ENCODE results near the gene METTL9.

Gene METTL9

DNA sequence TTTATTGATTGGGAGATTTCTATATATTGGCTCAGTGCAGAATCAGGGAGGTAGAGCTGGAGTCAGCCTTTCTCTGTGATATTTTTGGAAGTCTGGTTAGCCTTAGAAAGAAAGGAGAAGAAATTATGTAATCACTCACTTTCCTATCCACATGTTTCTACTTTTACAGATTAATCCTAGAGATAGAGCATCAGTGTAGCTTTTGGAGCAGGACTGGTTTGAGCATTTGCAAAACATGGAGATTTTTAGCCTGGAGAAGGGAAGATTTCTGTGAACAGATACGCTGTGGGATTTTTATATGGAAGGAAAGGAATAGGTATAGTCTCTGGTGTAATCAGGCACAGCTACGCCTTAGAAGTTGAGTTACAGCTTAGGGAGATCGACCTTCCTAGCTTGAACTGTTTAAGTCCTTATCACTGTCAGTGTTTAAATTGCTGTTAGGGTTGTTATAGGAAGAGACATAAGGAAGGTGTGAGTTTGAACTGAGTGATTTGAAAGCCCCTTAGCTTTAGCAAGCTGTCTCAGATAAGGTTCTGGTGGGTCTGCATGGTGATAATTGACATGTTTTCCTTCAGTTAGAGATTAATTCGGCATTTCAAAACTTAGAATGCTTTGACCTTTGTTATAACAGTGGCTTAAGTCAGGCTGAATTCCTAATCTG, 20.5 kb downstream of the METTL9 start (continued):
- TF ChIP-seq, protein P1, sequence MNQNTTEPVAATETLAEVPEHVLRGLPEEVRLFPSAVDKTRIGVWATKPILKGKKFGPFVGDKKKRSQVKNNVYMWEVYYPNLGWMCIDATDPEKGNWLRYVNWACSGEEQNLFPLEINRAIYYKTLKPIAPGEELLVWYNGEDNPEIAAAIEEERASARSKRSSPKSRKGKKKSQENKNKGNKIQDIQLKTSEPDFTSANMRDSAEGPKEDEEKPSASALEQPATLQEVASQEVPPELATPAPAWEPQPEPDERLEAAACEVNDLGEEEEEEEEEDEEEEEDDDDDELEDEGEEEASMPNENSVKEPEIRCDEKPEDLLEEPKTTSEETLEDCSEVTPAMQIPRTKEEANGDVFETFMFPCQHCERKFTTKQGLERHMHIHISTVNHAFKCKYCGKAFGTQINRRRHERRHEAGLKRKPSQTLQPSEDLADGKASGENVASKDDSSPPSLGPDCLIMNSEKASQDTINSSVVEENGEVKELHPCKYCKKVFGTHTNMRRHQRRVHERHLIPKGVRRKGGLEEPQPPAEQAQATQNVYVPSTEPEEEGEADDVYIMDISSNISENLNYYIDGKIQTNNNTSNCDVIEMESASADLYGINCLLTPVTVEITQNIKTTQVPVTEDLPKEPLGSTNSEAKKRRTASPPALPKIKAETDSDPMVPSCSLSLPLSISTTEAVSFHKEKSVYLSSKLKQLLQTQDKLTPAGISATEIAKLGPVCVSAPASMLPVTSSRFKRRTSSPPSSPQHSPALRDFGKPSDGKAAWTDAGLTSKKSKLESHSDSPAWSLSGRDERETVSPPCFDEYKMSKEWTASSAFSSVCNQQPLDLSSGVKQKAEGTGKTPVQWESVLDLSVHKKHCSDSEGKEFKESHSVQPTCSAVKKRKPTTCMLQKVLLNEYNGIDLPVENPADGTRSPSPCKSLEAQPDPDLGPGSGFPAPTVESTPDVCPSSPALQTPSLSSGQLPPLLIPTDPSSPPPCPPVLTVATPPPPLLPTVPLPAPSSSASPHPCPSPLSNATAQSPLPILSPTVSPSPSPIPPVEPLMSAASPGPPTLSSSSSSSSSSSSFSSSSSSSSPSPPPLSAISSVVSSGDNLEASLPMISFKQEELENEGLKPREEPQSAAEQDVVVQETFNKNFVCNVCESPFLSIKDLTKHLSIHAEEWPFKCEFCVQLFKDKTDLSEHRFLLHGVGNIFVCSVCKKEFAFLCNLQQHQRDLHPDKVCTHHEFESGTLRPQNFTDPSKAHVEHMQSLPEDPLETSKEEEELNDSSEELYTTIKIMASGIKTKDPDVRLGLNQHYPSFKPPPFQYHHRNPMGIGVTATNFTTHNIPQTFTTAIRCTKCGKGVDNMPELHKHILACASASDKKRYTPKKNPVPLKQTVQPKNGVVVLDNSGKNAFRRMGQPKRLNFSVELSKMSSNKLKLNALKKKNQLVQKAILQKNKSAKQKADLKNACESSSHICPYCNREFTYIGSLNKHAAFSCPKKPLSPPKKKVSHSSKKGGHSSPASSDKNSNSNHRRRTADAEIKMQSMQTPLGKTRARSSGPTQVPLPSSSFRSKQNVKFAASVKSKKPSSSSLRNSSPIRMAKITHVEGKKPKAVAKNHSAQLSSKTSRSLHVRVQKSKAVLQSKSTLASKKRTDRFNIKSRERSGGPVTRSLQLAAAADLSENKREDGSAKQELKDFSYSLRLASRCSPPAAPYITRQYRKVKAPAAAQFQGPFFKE (tag by site-specific recombination; IDR thresholded peaks at IDR 0.05; ENCODE audit: borderline replicate concordance): no peak
- TF ChIP-seq ZSCAN30 (tag by site-specific recombination; IDR thresholded peaks at IDR 0.05): no peak
- TF ChIP-seq ZNF558 (tag by site-specific recombination; IDR thresholded peaks at IDR 0.05): no peak
- no peak for TF ChIP-seq ZNF561 (tag by site-specific recombination; IDR thresholded peaks at IDR 0.05; ENCODE audit: borderline replicate concordance)
- TF ChIP-seq ZNF548 (tag by site-specific recombination; IDR thresholded peaks at IDR 0.05): no peak
- TF ChIP-seq ZNF266 (tag by site-specific recombination; IDR thresholded peaks at IDR 0.05; ENCODE audit: low read depth): no peak
- TF ChIP-seq ZNF248 (tag by site-specific recombination; IDR thresholded peaks at IDR 0.05): no peak

DNA sequence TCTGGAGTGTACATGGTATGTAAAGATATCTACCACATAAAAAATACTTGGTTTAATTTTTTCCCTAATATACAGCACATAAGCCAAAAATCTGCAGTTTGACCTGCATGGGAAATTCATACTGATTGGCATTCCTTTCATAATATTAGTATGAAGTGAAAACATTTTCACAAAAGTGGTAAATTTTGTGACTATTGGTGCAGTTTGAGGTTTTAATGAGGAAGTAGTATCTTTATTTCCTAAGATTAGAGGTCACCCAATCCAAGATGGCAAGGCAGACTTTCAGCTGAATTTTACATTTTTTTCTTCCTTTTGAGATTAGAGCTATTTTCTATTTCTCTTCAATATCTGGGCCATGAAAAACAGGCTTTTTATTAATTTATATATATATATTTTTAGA, 21.2 kb downstream of the METTL9 start:
- ChIA-PET CTCF (interaction anchor here (0.6 to 0.9 kb wide), 2 partner anchors 22 to 88 kb away, joined by 3 read pairs; no protein-coding TSS in a partner anchor), POLR2A (no interaction called here)
- H3K27ac ChIP-seq (ENCODE audit: extremely low read depth, low read depth, low read length): no peak overlapping the region
- H3K4me3 ChIP-seq (ENCODE audit: low read depth, low read length): no peak overlapping the region
- H3K4me1 ChIP-seq (ENCODE audit: control insufficient read depth, insufficient read depth, low read length): no peaks in the 10 kb centered on the region
- H3K36me3 ChIP-seq (ENCODE audit: control insufficient read depth in 2 of 2, insufficient read depth in 1 of 2, low read length in 2 of 2): peaks cover 8 to 19% of the 10 kb centered on the region in 2 experiments; a peak in 2 of 3 replicates
- TF ChIP-seq ZNF707 (tag by site-specific recombination; IDR thresholded peaks at IDR 0.05) (no peak), ZNF596 (tag by site-specific recombination; IDR thresholded peaks at IDR 0.05) (no peak), ZNF670 (tag by site-specific recombination; IDR thresholded peaks at IDR 0.05; ENCODE audit: low read depth) (no peak), ZNF514 (tag by site-specific recombination; IDR thresholded peaks at IDR 0.05) (no peak), ZNF391 (tag by site-specific recombination; IDR thresholded peaks at IDR 0.05; ENCODE audit: borderline replicate concordance, low read depth) (no peak), SP2 (tag by site-specific recombination; IDR thresholded peaks at IDR 0.05) (no peak), ZSCAN30 (tag by site-specific recombination; IDR thresholded peaks at IDR 0.05) (no peak), ZNF121 (tag by site-specific recombination; IDR thresholded peaks at IDR 0.05) (no peak), ZNF37A (tag by site-specific recombination; IDR thresholded peaks at IDR 0.05) (no peak), ZNF140 (tag by site-specific recombination; IDR thresholded peaks at IDR 0.05) (no peak), ZNF76 (tag by site-specific recombination; IDR thresholded peaks at IDR 0.05; ENCODE audit: borderline replicate concordance, low read depth) (no peak), ZBTB21 (tag by site-specific recombination; IDR thresholded peaks at IDR 0.05) (no peak), GLIS2 (tag by site-specific recombination; IDR thresholded peaks at IDR 0.05) (no peak), ZBTB20 (tag by site-specific recombination; IDR thresholded peaks at IDR 0.05) (no peak), ZFP3 (tag by site-specific recombination; IDR thresholded peaks at IDR 0.05; ENCODE audit: low read depth) (no peak), OVOL3 (tag by site-specific recombination; IDR thresholded peaks at IDR 0.05) (no peak)
- TF ChIP-seq, protein P2, sequence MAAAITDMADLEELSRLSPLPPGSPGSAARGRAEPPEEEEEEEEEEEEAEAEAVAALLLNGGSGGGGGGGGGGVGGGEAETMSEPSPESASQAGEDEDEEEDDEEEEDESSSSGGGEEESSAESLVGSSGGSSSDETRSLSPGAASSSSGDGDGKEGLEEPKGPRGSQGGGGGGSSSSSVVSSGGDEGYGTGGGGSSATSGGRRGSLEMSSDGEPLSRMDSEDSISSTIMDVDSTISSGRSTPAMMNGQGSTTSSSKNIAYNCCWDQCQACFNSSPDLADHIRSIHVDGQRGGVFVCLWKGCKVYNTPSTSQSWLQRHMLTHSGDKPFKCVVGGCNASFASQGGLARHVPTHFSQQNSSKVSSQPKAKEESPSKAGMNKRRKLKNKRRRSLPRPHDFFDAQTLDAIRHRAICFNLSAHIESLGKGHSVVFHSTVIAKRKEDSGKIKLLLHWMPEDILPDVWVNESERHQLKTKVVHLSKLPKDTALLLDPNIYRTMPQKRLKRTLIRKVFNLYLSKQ (tag by site-specific recombination; IDR thresholded peaks at IDR 0.05; ENCODE audit: borderline replicate concordance): no peak
- no peaks in the 10 kb centered on the region for H3K9me3 ChIP-seq (ENCODE audit: control insufficient read depth, insufficient read depth, low read depth, low read length)
